ENCODE measurements around the gene DGKA.

- TF ChIP-seq POLR2AphosphoS5 (IDR thresholded peaks at IDR 0.05; ENCODE audit: low read depth, low read length): no peak
- no peak for TF ChIP-seq POLR2A (IDR thresholded peaks at IDR 0.05; ENCODE audit: low read depth, low read length)
- no peak for TF ChIP-seq TAF1 (IDR thresholded peaks at IDR 0.05; ENCODE audit: borderline replicate concordance, low read depth, low read length)
Observed at GRCh38 chr12:55934773-55935172, 3.8 kb downstream of the DGKA start.

Data from GM12892 (cell line).